ENCODE measurements around the gene MUC5AC.
A peak's percentile ranks its signal among the peaks of the same experiment; 100 is the strongest.

Gene MUC5AC

DNA sequence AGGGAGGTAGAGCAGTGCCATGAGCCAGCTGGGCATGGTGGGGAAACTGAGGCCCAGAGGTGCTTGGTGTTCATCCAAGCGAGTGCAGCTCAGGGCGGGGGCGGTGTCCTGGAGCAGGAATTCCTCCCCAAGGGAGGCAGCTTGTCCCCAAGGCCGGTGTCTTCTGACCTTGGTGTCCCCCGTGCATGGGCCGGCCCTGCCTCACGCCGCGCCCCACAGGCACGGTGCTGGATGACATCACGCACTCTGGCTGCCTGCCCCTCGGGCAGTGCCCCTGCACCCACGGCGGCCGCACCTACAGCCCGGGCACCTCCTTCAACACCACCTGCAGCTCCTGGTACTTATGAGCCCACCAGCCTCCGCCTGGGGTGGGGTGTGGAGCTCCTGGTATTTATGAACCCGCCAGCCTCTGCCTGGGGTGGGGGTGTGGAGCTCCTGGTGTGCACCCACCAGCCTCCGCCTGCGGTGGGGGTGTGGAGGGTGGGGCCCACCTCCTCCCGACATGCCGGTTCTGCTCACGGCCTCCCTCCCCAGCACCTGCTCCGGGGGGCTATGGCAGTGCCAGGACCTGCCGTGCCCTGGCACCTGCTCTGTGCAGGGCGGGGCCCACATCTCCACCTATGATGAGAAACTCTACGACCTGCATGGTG lies 71.8 kb downstream of the MUC5AC start:
- DNase-seq: no peak

DNA sequence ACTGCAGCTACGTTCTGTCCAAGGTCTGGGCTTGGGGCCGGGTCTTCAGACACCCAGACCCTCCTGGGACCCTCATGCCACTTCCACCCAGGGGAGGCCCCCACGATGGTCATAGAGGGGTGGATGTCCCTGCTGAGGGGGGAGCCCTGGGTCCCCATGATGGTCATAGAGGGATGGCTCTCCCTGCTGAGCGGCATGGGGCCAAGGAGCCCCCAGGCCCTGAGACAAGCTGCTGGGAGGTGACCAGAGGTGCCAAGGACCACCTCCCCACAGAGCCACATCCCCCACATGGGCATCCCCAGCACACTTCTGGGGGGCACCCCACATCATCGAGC lies 72.3 kb downstream of the MUC5AC start:
- no peak for DNase-seq

DNA sequence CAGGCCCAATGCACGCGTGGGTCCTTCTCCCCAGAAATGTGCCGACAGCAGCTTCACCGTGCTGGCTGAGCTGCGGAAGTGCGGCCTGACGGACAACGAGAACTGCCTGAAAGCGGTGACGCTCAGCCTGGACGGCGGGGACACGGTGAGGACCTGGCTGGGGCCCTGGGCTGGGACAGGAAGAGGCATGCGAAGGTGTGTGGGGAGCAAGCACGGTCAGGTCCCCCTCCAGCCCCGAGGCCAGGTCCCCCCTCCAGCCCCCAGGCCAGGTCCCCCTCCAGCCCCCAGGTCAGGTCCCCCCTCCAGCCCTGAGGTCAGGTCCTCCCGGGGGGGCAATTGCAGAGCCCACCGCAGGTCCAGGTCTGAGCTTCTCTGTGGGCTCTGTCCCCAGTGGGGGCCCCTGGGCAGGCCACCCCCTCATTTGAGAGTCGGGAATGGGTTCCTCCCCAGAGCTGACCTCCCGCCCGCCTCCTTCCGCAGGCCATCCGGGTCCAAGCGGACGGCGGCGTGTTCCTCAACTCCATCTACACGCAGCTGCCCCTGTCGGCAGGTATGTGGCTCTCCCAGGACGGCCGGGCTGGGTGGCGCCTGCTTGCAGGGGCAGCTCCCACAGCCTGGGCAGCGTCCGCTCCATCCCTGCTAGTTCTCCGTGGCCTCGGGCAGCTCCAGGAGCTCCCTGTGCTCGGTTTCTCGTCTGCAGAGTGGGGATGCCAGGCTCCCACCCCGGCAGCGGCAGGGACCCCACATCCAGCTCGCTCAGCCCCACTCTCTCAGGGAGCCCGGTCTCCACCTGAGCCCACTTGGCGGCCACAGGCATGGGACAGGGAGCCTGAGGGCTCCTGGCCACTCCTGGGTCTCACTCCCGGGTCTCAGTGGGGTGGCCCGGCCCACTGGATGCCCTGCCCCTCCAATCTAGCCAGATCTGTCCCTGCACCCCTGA lies 73.0 kb downstream of the MUC5AC start:
- DNase-seq: no peak

DNA sequence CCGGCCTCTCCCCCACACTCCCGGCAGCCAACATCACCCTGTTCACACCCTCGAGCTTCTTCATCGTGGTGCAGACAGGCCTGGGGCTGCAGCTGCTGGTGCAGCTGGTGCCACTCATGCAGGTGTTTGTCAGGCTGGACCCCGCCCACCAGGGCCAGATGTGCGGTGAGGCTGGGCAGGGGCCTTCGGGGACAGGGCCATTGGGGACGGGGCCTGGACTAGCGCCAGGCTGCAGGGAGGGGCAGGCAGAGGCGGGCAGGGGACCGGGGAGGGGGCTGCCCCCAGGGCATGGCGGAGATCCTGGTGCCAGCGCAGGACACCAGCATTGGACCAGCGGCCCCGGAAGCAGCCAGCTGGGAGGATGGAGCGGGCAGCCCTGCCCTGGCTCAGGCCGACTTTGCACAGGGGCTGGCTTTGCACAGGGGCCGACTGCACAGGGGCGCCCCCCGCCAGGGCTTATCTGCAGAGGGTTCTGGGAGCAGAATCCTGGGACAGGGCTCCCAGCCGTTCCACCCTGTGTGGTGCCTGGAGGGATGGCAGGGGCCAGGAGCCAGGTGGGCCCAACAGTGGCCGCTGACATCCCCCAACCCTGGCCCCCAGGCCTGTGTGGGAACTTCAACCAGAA lies 73.8 kb downstream of the MUC5AC start:
- no peak for DNase-seq

DNA sequence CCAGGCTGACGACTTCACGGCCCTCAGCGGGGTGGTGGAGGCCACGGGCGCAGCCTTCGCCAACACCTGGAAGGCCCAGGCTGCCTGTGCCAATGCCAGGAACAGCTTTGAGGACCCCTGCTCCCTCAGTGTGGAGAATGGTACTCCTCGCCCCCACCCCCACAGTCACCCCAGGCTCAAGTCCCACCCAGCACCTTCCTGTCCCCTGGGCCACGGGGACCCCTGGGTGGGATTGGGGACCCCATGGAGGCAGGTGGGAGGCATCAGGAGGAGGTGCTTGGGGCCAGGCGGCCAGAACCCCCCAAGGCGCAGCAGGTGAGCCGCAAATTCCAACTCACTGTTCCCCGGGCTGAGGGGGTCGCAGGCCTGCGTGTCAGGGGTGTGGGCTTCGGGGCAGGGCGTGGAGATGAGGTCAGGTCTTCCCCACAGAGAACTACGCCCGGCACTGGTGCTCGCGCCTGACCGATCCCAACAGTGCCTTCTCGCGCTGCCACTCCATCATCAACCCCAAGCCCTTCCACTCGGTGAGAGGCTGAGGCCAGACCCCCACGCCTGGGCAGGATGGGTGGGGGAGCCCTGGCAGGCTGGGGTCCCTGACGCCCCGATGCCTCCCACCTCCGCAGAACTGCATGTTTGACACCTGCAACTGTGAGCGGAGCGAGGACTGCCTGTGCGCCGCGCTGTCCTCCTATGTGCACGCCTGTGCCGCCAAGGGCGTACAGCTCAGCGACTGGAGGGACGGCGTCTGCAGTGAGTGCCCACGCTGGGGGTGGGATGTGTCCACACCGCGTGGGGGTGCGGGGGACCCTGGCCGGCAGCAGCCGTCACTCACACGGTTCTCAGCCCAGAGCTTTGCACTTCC lies 74.5 kb downstream of the MUC5AC start:
- no peak for DNase-seq

GRCh38 chr11:1232883-1233321 lies 75.1 kb downstream of the MUC5AC start:
- no peak for DNase-seq

GRCh38 chr11:1233351-1234053 lies 75.7 kb downstream of the MUC5AC start:
- no peak for DNase-seq

GRCh38 chr11:1234054-1234720 lies 76.4 kb downstream of the MUC5AC start:
- no peak for DNase-seq

DNA sequence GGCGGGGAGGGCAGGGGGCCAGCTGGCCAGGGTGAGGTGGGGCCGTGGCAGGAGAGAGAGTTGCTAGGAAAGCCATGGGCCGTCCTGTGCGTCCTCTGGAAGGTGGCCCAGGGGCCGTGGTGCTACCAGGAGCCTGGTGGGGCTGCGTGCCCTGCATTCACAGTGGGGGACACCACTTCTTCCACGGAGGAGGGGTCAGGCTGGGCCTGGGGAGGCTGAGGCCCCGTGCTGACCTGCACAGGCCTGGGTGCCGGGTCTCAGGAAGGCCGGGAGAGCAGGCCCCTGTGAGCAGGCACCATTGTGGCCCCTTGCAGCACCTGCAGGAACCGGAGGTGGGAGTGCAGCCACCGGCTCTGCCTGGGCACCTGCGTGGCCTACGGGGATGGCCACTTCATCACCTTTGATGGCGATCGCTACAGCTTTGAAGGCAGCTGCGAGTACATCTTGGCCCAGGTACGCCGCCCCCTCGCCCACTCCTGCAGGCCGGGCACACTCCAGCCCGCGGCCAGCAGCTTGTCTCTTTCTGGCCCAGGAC lies 77.1 kb downstream of the MUC5AC start:
- no peak for DNase-seq

DNA sequence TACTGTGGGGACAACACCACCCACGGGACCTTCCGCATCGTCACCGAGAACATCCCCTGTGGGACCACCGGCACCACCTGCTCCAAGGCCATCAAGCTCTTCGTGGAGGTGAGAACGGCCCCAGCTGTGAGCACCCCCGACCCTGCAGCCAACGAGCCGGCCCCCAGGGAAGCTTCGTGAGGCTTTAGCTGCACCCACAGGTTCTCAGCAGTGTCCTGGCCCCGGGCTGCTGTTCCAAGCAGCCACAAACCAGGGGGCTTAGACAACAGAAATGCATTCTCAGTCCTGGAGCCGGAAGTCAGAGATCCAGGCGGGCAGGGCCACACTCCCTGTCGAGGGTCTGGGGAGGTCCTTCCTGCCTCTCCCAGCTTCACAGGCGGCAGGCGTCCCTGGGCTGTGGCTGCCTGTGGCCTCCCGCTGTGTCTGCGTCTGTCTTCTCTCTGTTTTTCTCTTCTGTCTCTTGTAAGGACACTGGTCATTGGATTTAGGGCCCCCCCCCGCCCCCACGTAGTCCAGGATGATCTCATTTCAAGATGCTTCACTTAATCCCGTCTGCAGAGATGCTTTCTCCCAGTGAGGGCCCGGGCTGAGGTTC lies 77.7 kb downstream of the MUC5AC start:
- no peak for DNase-seq

DNA sequence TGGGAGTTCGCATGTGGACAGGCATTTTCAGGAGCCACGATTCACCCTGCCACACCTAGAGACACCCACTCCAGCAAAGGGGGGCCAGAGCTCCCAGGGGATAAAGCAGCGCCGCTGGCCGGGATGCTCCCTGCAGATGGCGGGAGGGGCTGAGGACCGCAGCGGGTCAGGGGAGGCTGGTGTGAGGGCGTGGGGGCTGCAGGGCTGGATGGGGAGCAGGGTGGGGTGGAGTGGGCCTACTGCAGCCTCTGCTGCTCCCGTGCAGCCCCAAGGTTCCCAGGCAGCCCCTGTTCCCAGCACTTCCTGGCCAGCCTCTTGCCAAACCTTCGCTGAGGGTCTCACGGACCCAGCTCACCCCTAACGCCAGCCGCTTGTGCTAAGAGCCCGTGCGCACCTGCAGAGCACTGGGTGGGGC lies 78.2 kb downstream of the MUC5AC start:
- DNase-seq: no peak

- no peak for DNase-seq
Measured at GRCh38 chr11:1236316-1237127, 78.8 kb downstream of the MUC5AC start.

DNA sequence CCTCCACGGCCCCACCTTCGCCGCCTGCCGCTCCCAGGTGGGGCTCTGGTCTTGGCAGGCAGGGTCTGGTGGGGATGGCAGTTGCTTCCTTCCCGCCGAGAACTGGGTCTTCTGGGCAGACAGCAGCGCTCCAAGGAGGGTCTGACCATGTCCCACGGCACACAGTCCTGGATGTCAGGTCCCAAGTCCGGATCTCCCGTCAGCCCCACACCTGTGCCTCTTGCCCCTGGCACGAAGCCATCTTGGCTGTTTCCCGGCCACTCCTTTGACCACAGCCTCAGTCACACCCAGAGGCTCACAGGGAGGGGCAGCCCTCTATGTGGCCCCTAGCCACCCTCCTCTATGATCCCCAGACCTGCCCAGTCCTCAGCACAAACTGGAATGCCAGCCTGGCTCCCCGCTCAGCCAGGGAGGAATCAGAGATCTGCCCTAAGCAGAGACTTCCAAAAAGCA lies 79.4 kb downstream of the MUC5AC start:
- DNase-seq: no peak

GRCh38 chr11:1237851-1238250 lies 80.1 kb downstream of the MUC5AC start:
- DNase-seq: no peak

- peak; percentile 31 for DNase-seq
Measured at GRCh38 chr11:1238767-1239595, 81.2 kb downstream of the MUC5AC start.

GRCh38 chr11:1239596-1240205 lies 81.9 kb downstream of the MUC5AC start:
- no peak for DNase-seq

GRCh38 chr11:1240771-1241170 lies 83.0 kb downstream of the MUC5AC start:
- no peak for DNase-seq

- no peak for DNase-seq
Measured at GRCh38 chr11:1241706-1242105, 84.0 kb downstream of the MUC5AC start.

GRCh38 chr11:1242289-1242688 lies 84.5 kb downstream of the MUC5AC start:
- no peak for DNase-seq
